WTC11 (cell line): ENCODE data around the gene ORM2.

Experiments used
- KAT7 ChIP-seq: sonication (generic); formaldehyde crosslinking; IDR thresholded peaks from 2 replicates; pipeline ENCODE4 v1.8.1; 2023; ENCODE audit warnings: missing genetic modification reagents, mild to moderate bottlenecking, borderline replicate concordance
- TF ChIP-seq, protein P1 (sequence below): sonication (generic); formaldehyde crosslinking; IDR thresholded peaks from 2 replicates; pipeline ENCODE4 v1.8.0; 2023; ENCODE audit warnings: missing genetic modification reagents
- TF ChIP-seq, protein P2 (sequence below): fragments of 200-600 bp; IDR thresholded peaks from 2 replicates; pipeline ENCODE4 v1.8.0; 2022; ENCODE audit warnings: antibody characterized with exemption

DNA sequence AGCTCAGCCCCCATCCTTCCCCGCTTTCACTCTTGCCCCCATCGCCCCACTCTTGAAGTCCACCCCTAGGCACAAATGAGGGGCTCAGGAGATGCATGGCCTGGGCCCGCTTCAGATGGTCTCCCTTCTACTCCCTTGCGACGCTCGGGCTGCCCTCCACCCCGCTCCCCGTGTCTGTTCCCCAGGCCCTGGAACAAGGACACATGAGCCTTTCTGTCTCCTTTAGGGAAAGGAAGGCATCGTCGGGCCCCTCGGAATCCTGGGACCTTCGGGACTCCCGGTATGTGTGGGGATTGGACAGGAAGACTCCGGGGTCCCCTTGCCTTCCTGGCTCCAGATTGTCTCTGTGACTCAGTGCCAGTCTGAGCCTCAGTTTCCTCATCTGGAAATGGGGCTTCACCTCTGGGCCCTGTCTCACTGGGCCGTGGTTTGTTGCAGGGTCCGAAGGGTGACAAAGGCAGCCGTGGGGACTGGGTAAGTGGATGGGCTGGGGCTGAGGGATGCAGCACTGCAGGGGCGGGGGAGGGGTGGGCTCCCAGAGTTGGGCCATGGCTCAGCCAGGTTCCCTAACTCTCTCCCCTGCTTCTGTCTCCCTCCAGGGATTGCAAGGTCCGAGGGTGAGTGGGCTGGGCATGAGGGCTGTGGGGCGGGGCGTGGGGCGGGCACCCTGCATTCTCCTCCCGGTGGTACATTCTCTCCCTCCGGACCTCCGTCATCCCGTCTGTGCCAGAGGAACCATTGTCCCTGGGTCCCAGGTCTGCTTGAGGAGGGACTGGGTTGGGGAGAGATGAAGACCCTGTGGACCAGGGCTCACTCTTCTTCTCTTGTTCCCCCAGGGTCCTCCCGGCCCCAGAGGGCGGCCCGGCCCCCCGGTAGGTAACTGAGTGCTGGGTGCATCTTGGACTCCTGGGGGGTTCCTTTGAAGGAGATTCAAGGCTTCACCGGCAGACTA lies 28.5 kb upstream of the ORM2 start:
- no peak for TF ChIP-seq KAT7 (CRISPR knock-in tag)
- TF ChIP-seq, protein P1, sequence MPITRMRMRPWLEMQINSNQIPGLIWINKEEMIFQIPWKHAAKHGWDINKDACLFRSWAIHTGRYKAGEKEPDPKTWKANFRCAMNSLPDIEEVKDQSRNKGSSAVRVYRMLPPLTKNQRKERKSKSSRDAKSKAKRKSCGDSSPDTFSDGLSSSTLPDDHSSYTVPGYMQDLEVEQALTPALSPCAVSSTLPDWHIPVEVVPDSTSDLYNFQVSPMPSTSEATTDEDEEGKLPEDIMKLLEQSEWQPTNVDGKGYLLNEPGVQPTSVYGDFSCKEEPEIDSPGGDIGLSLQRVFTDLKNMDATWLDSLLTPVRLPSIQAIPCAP (CRISPR knock-in tag) = no peak
- TF ChIP-seq, protein P2, sequence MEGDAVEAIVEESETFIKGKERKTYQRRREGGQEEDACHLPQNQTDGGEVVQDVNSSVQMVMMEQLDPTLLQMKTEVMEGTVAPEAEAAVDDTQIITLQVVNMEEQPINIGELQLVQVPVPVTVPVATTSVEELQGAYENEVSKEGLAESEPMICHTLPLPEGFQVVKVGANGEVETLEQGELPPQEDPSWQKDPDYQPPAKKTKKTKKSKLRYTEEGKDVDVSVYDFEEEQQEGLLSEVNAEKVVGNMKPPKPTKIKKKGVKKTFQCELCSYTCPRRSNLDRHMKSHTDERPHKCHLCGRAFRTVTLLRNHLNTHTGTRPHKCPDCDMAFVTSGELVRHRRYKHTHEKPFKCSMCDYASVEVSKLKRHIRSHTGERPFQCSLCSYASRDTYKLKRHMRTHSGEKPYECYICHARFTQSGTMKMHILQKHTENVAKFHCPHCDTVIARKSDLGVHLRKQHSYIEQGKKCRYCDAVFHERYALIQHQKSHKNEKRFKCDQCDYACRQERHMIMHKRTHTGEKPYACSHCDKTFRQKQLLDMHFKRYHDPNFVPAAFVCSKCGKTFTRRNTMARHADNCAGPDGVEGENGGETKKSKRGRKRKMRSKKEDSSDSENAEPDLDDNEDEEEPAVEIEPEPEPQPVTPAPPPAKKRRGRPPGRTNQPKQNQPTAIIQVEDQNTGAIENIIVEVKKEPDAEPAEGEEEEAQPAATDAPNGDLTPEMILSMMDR = no peak
